ENCODE measurements around the gene IRF2BPL. TPM values are rescaled to one million over a fixed set of nuclear protein-coding genes. Genes with fewer than 3 reads are reported as not detected.

The IRF2BPL gene
- total and polyA plus RNA-seq, 9 of the 15 experiments (the other 6 are each of a cell fraction or from before 2014, with no cell fraction given): 0.52 to 21.6 (median 2.5) TPM

GRCh38 chr14:77043177-77043983 lies 14.9 kb upstream of the IRF2BPL start (continued):
- TF ChIP-seq, protein P1, sequence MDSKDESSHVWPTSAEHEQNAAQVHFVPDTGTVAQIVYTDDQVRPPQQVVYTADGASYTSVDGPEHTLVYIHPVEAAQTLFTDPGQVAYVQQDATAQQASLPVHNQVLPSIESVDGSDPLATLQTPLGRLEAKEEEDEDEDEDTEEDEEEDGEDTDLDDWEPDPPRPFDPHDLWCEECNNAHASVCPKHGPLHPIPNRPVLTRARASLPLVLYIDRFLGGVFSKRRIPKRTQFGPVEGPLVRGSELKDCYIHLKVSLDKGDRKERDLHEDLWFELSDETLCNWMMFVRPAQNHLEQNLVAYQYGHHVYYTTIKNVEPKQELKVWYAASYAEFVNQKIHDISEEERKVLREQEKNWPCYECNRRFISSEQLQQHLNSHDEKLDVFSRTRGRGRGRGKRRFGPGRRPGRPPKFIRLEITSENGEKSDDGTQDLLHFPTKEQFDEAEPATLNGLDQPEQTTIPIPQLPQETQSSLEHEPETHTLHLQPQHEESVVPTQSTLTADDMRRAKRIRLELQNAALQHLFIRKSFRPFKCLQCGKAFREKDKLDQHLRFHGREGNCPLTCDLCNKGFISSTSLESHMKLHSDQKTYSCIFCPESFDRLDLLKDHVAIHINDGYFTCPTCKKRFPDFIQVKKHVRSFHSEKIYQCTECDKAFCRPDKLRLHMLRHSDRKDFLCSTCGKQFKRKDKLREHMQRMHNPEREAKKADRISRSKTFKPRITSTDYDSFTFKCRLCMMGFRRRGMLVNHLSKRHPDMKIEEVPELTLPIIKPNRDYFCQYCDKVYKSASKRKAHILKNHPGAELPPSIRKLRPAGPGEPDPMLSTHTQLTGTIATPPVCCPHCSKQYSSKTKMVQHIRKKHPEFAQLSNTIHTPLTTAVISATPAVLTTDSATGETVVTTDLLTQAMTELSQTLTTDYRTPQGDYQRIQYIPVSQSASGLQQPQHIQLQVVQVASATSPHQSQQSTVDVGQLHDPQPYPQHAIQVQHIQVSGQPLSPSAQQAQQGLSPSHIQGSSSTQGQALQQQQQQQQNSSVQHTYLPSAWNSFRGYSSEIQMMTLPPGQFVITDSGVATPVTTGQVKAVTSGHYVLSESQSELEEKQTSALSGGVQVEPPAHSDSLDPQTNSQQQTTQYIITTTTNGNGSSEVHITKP (IDR thresholded peaks at IDR 0.05; ENCODE audit: partially characterized antibody): no peak
- TF ChIP-seq GABPB2 (CRISPR knock-in tag; conservative IDR thresholded peaks at IDR 0.05) (no peak), HNRNPL (IDR thresholded peaks at IDR 0.05; ENCODE audit: low read depth, low read length) (no peak), JUN (IDR thresholded peaks at IDR 0.05; ENCODE audit: borderline replicate concordance, low read depth, low read length) (peak; percentile 34; the same call in 1 of the 2 replicates), JUN (CRISPR knock-in tag; IDR thresholded peaks at IDR 0.05; ENCODE audit: borderline replicate concordance) (no peak), EP300 (IDR thresholded peaks at IDR 0.05; ENCODE audit: low read length) (peak; percentile 74), ZNF324 (CRISPR knock-in tag; IDR thresholded peaks at IDR 0.05) (no peak), NFXL1 (CRISPR knock-in tag; IDR thresholded peaks at IDR 0.05) (no peak), ZNF408 (CRISPR knock-in tag; IDR thresholded peaks at IDR 0.05; ENCODE audit: low read depth) (no peak), IFI16 (CRISPR knock-in tag; IDR thresholded peaks at IDR 0.05) (no peak), RBM39 (optimal IDR thresholded peaks at IDR 0.05; ENCODE audit: low read depth, low read length) (no peak), PTRF (tag; IDR thresholded peaks at IDR 0.05) (no peak), HDAC3 (IDR thresholded peaks at IDR 0.05; ENCODE audit: borderline replicate concordance, partially characterized antibody) (peak; percentile 55), SRSF1 (IDR thresholded peaks at IDR 0.05; ENCODE audit: low read depth, low read length) (no peak), FOXJ2 (tag; IDR thresholded peaks at IDR 0.05) (no peak)
- TF ChIP-seq, protein P2, sequence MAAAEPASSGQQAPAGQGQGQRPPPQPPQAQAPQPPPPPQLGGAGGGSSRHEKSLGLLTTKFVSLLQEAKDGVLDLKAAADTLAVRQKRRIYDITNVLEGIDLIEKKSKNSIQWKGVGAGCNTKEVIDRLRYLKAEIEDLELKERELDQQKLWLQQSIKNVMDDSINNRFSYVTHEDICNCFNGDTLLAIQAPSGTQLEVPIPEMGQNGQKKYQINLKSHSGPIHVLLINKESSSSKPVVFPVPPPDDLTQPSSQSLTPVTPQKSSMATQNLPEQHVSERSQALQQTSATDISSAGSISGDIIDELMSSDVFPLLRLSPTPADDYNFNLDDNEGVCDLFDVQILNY (CRISPR knock-in tag; IDR thresholded peaks at IDR 0.05): no peak
- TF ChIP-seq, protein P3, sequence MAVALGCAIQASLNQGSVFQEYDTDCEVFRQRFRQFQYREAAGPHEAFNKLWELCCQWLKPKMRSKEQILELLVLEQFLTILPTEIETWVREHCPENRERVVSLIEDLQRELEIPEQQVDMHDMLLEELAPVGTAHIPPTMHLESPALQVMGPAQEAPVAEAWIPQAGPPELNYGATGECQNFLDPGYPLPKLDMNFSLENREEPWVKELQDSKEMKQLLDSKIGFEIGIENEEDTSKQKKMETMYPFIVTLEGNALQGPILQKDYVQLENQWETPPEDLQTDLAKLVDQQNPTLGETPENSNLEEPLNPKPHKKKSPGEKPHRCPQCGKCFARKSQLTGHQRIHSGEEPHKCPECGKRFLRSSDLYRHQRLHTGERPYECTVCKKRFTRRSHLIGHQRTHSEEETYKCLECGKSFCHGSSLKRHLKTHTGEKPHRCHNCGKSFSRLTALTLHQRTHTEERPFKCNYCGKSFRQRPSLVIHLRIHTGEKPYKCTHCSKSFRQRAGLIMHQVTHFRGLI (CRISPR knock-in tag; IDR thresholded peaks at IDR 0.05): no peak
- TF ChIP-seq, protein P4, sequence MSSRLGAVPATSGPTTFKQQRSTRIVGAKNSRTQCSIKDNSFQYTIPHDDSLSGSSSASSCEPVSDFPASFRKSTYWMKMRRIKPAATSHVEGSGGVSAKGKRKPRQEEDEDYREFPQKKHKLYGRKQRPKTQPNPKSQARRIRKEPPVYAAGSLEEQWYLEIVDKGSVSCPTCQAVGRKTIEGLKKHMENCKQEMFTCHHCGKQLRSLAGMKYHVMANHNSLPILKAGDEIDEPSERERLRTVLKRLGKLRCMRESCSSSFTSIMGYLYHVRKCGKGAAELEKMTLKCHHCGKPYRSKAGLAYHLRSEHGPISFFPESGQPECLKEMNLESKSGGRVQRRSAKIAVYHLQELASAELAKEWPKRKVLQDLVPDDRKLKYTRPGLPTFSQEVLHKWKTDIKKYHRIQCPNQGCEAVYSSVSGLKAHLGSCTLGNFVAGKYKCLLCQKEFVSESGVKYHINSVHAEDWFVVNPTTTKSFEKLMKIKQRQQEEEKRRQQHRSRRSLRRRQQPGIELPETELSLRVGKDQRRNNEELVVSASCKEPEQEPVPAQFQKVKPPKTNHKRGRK (tag; IDR thresholded peaks at IDR 0.05): no peak
- TF ChIP-seq, protein P5, sequence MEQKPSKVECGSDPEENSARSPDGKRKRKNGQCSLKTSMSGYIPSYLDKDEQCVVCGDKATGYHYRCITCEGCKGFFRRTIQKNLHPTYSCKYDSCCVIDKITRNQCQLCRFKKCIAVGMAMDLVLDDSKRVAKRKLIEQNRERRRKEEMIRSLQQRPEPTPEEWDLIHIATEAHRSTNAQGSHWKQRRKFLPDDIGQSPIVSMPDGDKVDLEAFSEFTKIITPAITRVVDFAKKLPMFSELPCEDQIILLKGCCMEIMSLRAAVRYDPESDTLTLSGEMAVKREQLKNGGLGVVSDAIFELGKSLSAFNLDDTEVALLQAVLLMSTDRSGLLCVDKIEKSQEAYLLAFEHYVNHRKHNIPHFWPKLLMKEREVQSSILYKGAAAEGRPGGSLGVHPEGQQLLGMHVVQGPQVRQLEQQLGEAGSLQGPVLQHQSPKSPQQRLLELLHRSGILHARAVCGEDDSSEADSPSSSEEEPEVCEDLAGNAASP (IDR thresholded peaks at IDR 0.05): no peak

All from K562 (cell line).